H1 (cell line): Measurements from ENCODE around the gene SF3B2. TPM values are rescaled to one million over a fixed set of nuclear protein-coding genes. Genes with fewer than 3 reads are reported as not detected.

ENCODE experiments used
- CTCF ChIA-PET: fragments of 300-600 bp; sonication (Branson Sonifier 250); formaldehyde crosslinking; loops from one replicate; lab custom pipeline; 2021; ENCODE audit not compliant: partially characterized antibody; lab: Charles Lee
- POLR2A ChIA-PET: fragments of 300-600 bp; sonication (Branson Sonifier 250); formaldehyde crosslinking; loops from one replicate; lab custom pipeline; 2021; ENCODE audit warnings: inconsistent platforms; ENCODE audit not compliant: partially characterized antibody; lab: Charles Lee
- DNase-seq, 2 experiments: peaks; one replicate each; pipeline versions ENCODE4 v3.0.0 to v3.0.0-alpha.2; 2010 to 2022; ENCODE audit warnings: low spot score in 2 of 2, low read depth in 1 of 2, mixed read lengths in 1 of 2
- FAIRE-seq: peaks from 2 replicates; lab custom pipeline; 2011; peaks lifted over from hg19 to GRCh38; lab: Jason Lieb, UNC
- H2AFZ ChIP-seq: 2 replicates; pipeline ENCODE4 v1.8.1; 2012; ENCODE audit warnings: low read length, inconsistent platforms
- H2AK5ac ChIP-seq: 2 replicates; pipeline ENCODE4 v1.6.1; 2013; ENCODE audit warnings: low read depth, low read length
- H2BK120ac ChIP-seq: replicated peaks from 2 replicates; pipeline ENCODE3; 2013; ENCODE audit warnings: low read depth, low read length, inconsistent platforms
- H2BK12ac ChIP-seq: 2 replicates; pipeline ENCODE4 v1.6.1; 2013; ENCODE audit warnings: low read depth, low read length
- H2BK15ac ChIP-seq: 2 replicates; pipeline ENCODE4 v1.6.1; 2013; ENCODE audit warnings: low read length
- H2BK20ac ChIP-seq: 2 replicates; pipeline ENCODE4 v1.6.1; 2013; ENCODE audit warnings: low read length
- H2BK5ac ChIP-seq: 2 replicates; pipeline ENCODE4 v1.6.1; 2013; ENCODE audit warnings: low read depth, low read length
- H3K14ac ChIP-seq: 2 replicates; pipeline ENCODE4 v1.6.1; 2013; ENCODE audit warnings: inconsistent platforms; ENCODE audit not compliant: insufficient read length
- H3K18ac ChIP-seq: 2 replicates; pipeline ENCODE4 v1.6.1; 2013; ENCODE audit warnings: low read length; ENCODE audit errors: extremely low read depth
- H3K23ac ChIP-seq: 2 replicates; pipeline ENCODE4 v1.6.1; 2013; ENCODE audit warnings: inconsistent platforms; ENCODE audit not compliant: insufficient read length
- H3K23me2 ChIP-seq: 2 replicates; pipeline ENCODE4 v1.6.1; 2013; ENCODE audit warnings: low read depth, low read length
- H3K27ac ChIP-seq: 2 replicates; pipeline ENCODE4 v1.6.1; 2011; ENCODE audit warnings: low read depth, low read length, inconsistent platforms
- H3K27me3 ChIP-seq, 4 experiments: replicated peaks in 1 of 4; 1 replicate in 1 of 4; 2 replicates in 3 of 4; pipeline versions ENCODE4 v1.6.1 to v1.8.1; 2011 to 2013; ENCODE audit warnings: low read length in 3 of 4, mild to moderate bottlenecking in 3 of 4, inconsistent platforms in 2 of 4, mixed read lengths in 2 of 4, moderate library complexity in 1 of 4; ENCODE audit not compliant: control insufficient read depth in 3 of 4, insufficient read depth in 3 of 4; ENCODE audit errors: extremely low read depth in 1 of 4
- H3K36me3 ChIP-seq, 4 experiments: 2 replicates each; pipeline versions ENCODE4 v1.6.1 to v1.8.1; 2011 to 2013; ENCODE audit warnings: mild to moderate bottlenecking in 4 of 4, low read length in 3 of 4, moderate library complexity in 2 of 4, control low read depth in 1 of 4, inconsistent platforms in 1 of 4; ENCODE audit not compliant: insufficient read depth in 4 of 4, control insufficient read depth in 2 of 4
- H3K4ac ChIP-seq: replicated peaks from 2 replicates; pipeline ENCODE3; 2013; ENCODE audit warnings: low read length, low read depth, mixed read lengths, inconsistent platforms; ENCODE audit not compliant: insufficient read length
- H3K4me1 ChIP-seq, 4 experiments: replicated peaks in 1 of 4; 1 replicate in 1 of 4; 2 replicates in 3 of 4; pipeline versions ENCODE4 v1.6.1 to v1.8.1; 2011 to 2013; ENCODE audit warnings: low read length in 3 of 4, inconsistent platforms in 2 of 4, mixed read lengths in 1 of 4; ENCODE audit not compliant: insufficient read depth in 4 of 4, control insufficient read depth in 3 of 4
- H3K4me2 ChIP-seq, 2 experiments: 2 replicates each; pipeline versions ENCODE4 v1.6.1 to v1.8.1; 2011 to 2013; ENCODE audit warnings: low read depth in 2 of 2, low read length in 2 of 2, control low read depth in 1 of 2, inconsistent platforms in 1 of 2, mild to moderate bottlenecking in 1 of 2; ENCODE audit not compliant: insufficient read depth in 1 of 2
- H3K4me3 ChIP-seq, 4 experiments: fragments of 200-600, 300-600 bp in 1 of 4; sonication (generic), shearing (Covaris generic), sonication (Bioruptor Twin) in 1 of 4; 2 replicates each; pipeline versions ENCODE4 v1.5.1 to v1.8.1; 2011 to 2016; ENCODE audit warnings: low read length in 4 of 4, low read depth in 3 of 4, control low read depth in 2 of 4, inconsistent platforms in 2 of 4, mild to moderate bottlenecking in 2 of 4, mixed read lengths in 1 of 4, moderate library complexity in 1 of 4; ENCODE audit not compliant: insufficient read depth in 2 of 4; ENCODE audit errors: extremely low read depth in 1 of 4
- H3K56ac ChIP-seq: replicated peaks from 2 replicates; pipeline ENCODE3; 2013; ENCODE audit warnings: low read depth, mild to moderate bottlenecking, mixed read lengths, low read length, inconsistent platforms; ENCODE audit not compliant: insufficient read length
- H3K79me1 ChIP-seq: 2 replicates; pipeline ENCODE4 v1.6.1; 2013; ENCODE audit warnings: low read depth, low read length, control low read depth
- H3K79me2 ChIP-seq, 2 experiments: 2 replicates each; pipeline versions ENCODE4 v1.6.1 to v1.8.1; 2012 to 2013; ENCODE audit warnings: low read length in 2 of 2, mild to moderate bottlenecking in 2 of 2, inconsistent platforms in 1 of 2; ENCODE audit not compliant: insufficient read depth in 2 of 2, control insufficient read depth in 1 of 2
- H3K9ac ChIP-seq, 4 experiments: replicated peaks in 1 of 4; 1 replicate in 1 of 4; 2 replicates in 3 of 4; pipeline versions ENCODE4 v1.6.1 to v1.8.1; 2011 to 2013; ENCODE audit warnings: low read depth in 3 of 4, low read length in 3 of 4, control low read depth in 2 of 4, mild to moderate bottlenecking in 2 of 4, moderate library complexity in 2 of 4, inconsistent platforms in 1 of 4; ENCODE audit errors: extremely low read depth in 1 of 4
- H3K9me3 ChIP-seq, 2 experiments: 2 replicates each; pipeline versions ENCODE4 v1.6.1 to v1.8.1; 2012 to 2013; ENCODE audit warnings: mild to moderate bottlenecking in 2 of 2, moderate library complexity in 2 of 2, control low read depth in 1 of 2, inconsistent platforms in 1 of 2, low read depth in 1 of 2, low read length in 1 of 2, mixed read lengths in 1 of 2; ENCODE audit not compliant: insufficient read depth in 2 of 2
- H4K20me1 ChIP-seq, 2 experiments: replicated peaks in 1 of 2; 2 replicates each; pipeline versions ENCODE3 to v1.8.1; 2011 to 2013; ENCODE audit warnings: inconsistent platforms in 2 of 2, low read length in 2 of 2, mild to moderate bottlenecking in 1 of 2; ENCODE audit not compliant: insufficient read depth in 2 of 2, control insufficient read depth in 1 of 2
- H4K5ac ChIP-seq: 2 replicates; pipeline ENCODE4 v1.6.1; 2013; ENCODE audit warnings: low read length, low read depth, mixed read lengths, inconsistent platforms; ENCODE audit not compliant: insufficient read length
- H4K8ac ChIP-seq: 2 replicates; pipeline ENCODE4 v1.8.0; 2013; ENCODE audit warnings: mild to moderate bottlenecking, moderate library complexity, low read length, inconsistent platforms; ENCODE audit not compliant: insufficient read depth; ENCODE audit errors: extremely low read depth
- H4K91ac ChIP-seq: replicated peaks from 2 replicates; pipeline ENCODE3; 2013; ENCODE audit warnings: low read length, mixed read lengths, inconsistent platforms; ENCODE audit not compliant: insufficient read length
- BACH1 ChIP-seq: IDR thresholded peaks from 2 replicates; pipeline ENCODE4 v1.6.1; 2012; ENCODE audit warnings: low read length, improper control_type of control experiment
- CBX8 ChIP-seq: fragments of 300-800, 300-1000 bp; sonication (generic); IDR thresholded peaks from 2 replicates; pipeline ENCODE4 v1.7.1; 2016; ENCODE audit warnings: low read depth, low read length, borderline replicate concordance
- CHD1 ChIP-seq: IDR thresholded peaks from 2 replicates; pipeline ENCODE4 v1.6.1; 2012; ENCODE audit warnings: low read depth, low read length, improper control_type of control experiment
- CTCF ChIP-seq, 3 experiments: IDR thresholded peaks; 1 replicate in 2 of 3; 2 replicates in 1 of 3; pipeline versions ENCODE4 v1.5.1 to v1.6.1; 2011; ENCODE audit warnings: low read length in 3 of 3, mild to moderate bottlenecking in 3 of 3, inconsistent platforms in 2 of 3, low read depth in 1 of 3, moderate library complexity in 1 of 3; ENCODE audit not compliant: insufficient read depth in 1 of 3; ENCODE audit errors: control extremely low read depth in 1 of 3
- GABPA ChIP-seq: IDR thresholded peaks from 2 replicates; pipeline ENCODE4 v1.6.1; 2011; ENCODE audit warnings: mild to moderate bottlenecking, low read length, moderate library complexity, borderline replicate concordance; ENCODE audit not compliant: insufficient read depth
- GTF2F1 ChIP-seq: IDR thresholded peaks from 2 replicates; pipeline ENCODE4 v1.6.1; 2012; ENCODE audit warnings: low read depth, low read length, improper control_type of control experiment, borderline replicate concordance
- KDM4A ChIP-seq: IDR thresholded peaks from one replicate; pipeline ENCODE4 v1.7.1; 2012; ENCODE audit warnings: low read depth, mild to moderate bottlenecking, moderate library complexity, low read length, inconsistent platforms; ENCODE audit not compliant: severe bottlenecking
- RNF2 ChIP-seq: fragments of 200-900, 300-1000 bp; sonication (generic); IDR thresholded peaks from 2 replicates; pipeline ENCODE4 v1.7.1; 2016; ENCODE audit warnings: borderline replicate concordance, low read depth, mild to moderate bottlenecking, antibody characterized with exemption, low read length; ENCODE audit not compliant: poor library complexity, severe bottlenecking; ENCODE audit errors: missing control alignments
- TAF1 ChIP-seq: IDR thresholded peaks from 2 replicates; pipeline ENCODE4 v1.6.1; 2011; ENCODE audit warnings: mild to moderate bottlenecking, low read depth, low read length
- TCF12 ChIP-seq: IDR thresholded peaks from 2 replicates; pipeline ENCODE4 v1.6.1; 2011; ENCODE audit warnings: low read depth, mild to moderate bottlenecking, low read length
- TEAD4 ChIP-seq: IDR thresholded peaks from 2 replicates; pipeline ENCODE4 v1.6.1; 2012; ENCODE audit warnings: low read depth, low read length, inconsistent platforms, mixed read lengths
- WGBS, 2 experiments: shearing (Covaris generic) in 1 of 2; methylation state at CpG; one replicate each; pipeline versions ENCODE4 v1.1.6 to v1.1.7; 2013 to 2015; ENCODE audit warnings: low lambda C conversion rate in 2 of 2, mixed read lengths in 2 of 2, inconsistent platforms in 1 of 2, low coverage in 1 of 2, missing lambda C conversion rate in 1 of 2; ENCODE audit not compliant: insufficient replicate concordance in 2 of 2, insufficient coverage in 1 of 2, insufficient read length in 1 of 2; ENCODE audit errors: extremely low coverage in 1 of 2, missing lambda C conversion rate in 1 of 2; 5-methylcytosine and 5-hydroxymethylcytosine counted together
- polyA plus RNA-seq, 7 experiments: library from polyadenylated mRNA; depleted of rRNA in 3 of 7; stranded (reverse) in 5 of 7; unstranded in 2 of 7; fragments of >200 nt in 5 of 7; fragments of 200-250 nt in 2 of 7; gene quantifications; 1 replicate in 5 of 7; 2 replicates in 1 of 7; 4 replicates in 1 of 7; pipeline versions ENCODE4 v1.2.1 to v1.2.3, GENCODE V29; 2011 to 2013; ENCODE audit warnings: missing spikeins in 2 of 7, mixed read lengths in 2 of 7
- total RNA-seq: library from RNA; stranded (reverse); fragmentation: NEBNext Ultra II Directional; extraction: Animal tissue kit (Norgen Biotek cat#: 25700); gene quantifications from 2 replicates; pipeline ENCODE4 v1.2.1, GENCODE V29; 2021

The SF3B2 gene
- total and polyA plus RNA-seq, 2 of the 8 experiments (the other 6 are each of a cell fraction or from before 2014, with no cell fraction given), result 182 to 237 TPM

GRCh38 chr11:66076561-66076960 lies 24.4 kb downstream of the SF3B2 start:
- H3K4ac ChIP-seq, result no peak overlapping the region
- TF ChIP-seq GTF2F1 (no peak), CHD1 (no peak), TAF1 (no peak), BACH1 (no peak), KDM4A (no peak), CBX8 (no peak), GABPA (no peak), TCF12 (no peak), TEAD4 (no peak), CTCF (IDR thresholded peaks at IDR 0.05; ENCODE audit: control extremely low read depth in 1 of 3, insufficient read depth in 1 of 3, low read depth in 1 of 3, low read length in 3 of 3) (no peak), RNF2 (no peak)

More at GRCh38 chr11:66076561-66076960, 24.4 kb downstream of the SF3B2 start:
- Histone ChIP-seq H3K23me2 (no peaks in the 10 kb centered on the region), H3K18ac (no peak overlapping the region), H3K56ac (no peak overlapping the region), H4K8ac (no peak overlapping the region), H4K91ac (no peak overlapping the region), H3K4me3 (no peak overlapping the region), H2BK12ac (no peak overlapping the region), H2AK5ac (no peak overlapping the region), H3K27me3 (no peaks in the 10 kb centered on the region), H3K79me2 (peaks cover 0 to 10% of the 10 kb centered on the region in 2 experiments; a peak in 2 of 4 replicates), H4K5ac (no peak overlapping the region), H3K9ac (no peak overlapping the region), H3K4me2 (no peak overlapping the region), H2BK15ac (no peak overlapping the region), H3K79me1 (no peaks in the 10 kb centered on the region; the same call in 1 of the 2 replicates), H3K27ac (no peak overlapping the region), H2BK5ac (no peak overlapping the region), H3K9me3 (no peaks in the 10 kb centered on the region), H3K23ac (no peak overlapping the region), H4K20me1 (peaks cover 0 to 2% of the 10 kb centered on the region in 2 experiments), H3K14ac (no peak overlapping the region), H2AFZ (no peak overlapping the region), H3K4me1 (peaks cover 0 to 1% (median under 1%) of the 10 kb centered on the region in 4 experiments; a peak in 3 of 7 replicates), H2BK120ac (no peak overlapping the region), H3K36me3 (0 out of 8 replicates have a peak, but pooled peaks cover 0 to 3% (median 0%) of the 10 kb centered on the region in 4 experiments), H2BK20ac (no peak overlapping the region)
- CTCF ChIA-PET, result interaction anchor here (1.2 to 3.9 kb wide), 2 partner anchors 8 to 58 kb away, joined by 7 to 17 read pairs; no protein-coding TSS in a partner anchor
- 95% methylated on average over 9 of the region's 9 CpGs; no CpG with 5 or more reads in 1 of the 2 experiments for WGBS, 2 experiments
- POLR2A ChIA-PET, result interaction anchor here (1.0 kb wide), 1 partner anchor 10 kb away, joined by 3 read pairs; no protein-coding TSS in a partner anchor
- DNase-seq (no peak), FAIRE-seq (no peak)
